Stomach smooth muscle (tissue), 2 donors: Measurements from ENCODE around the gene MINPP1.
"Not testable (repeated sequence)": the region's sequence is repeated elsewhere in the genome, so short reads cannot be mapped to it uniquely, and the experiment has no call there.

Source experiments
- H3K27ac ChIP-seq: one replicate; pipeline ENCODE4 v1.7.0; 2013; ENCODE audit warnings: mild to moderate bottlenecking, low read length, inconsistent platforms
- H3K27me3 ChIP-seq, 2 donors: one replicate each; pipeline ENCODE4 v1.7.0; 2013; ENCODE audit warnings: low read length in 2 of 2; ENCODE audit not compliant: insufficient read depth in 2 of 2, control insufficient read depth in 1 of 2
- H3K36me3 ChIP-seq, 2 donors: one replicate each; pipeline ENCODE4 v1.7.0; 2013; ENCODE audit warnings: low read length in 2 of 2; ENCODE audit not compliant: control insufficient read depth in 2 of 2, insufficient read depth in 2 of 2
- H3K4me1 ChIP-seq: one replicate; pipeline ENCODE4 v1.7.0; 2013; ENCODE audit warnings: low read length; ENCODE audit not compliant: control insufficient read depth, insufficient read depth
- H3K4me3 ChIP-seq, 2 donors: one replicate each; pipeline ENCODE4 v1.7.0; 2013; ENCODE audit warnings: low read length in 2 of 2
- H3K9ac ChIP-seq, 2 donors: one replicate each; pipeline ENCODE4 v1.7.0; 2013; ENCODE audit warnings: low read length in 2 of 2, mild to moderate bottlenecking in 1 of 2
- H3K9me3 ChIP-seq, 2 donors: one replicate each; pipeline ENCODE4 v1.7.0; 2013; ENCODE audit warnings: low read length in 2 of 2; ENCODE audit not compliant: control insufficient read depth in 2 of 2
- donor health status: healthy.
- donor health status: Pancreatic carcinoma.

The MINPP1 gene

GRCh38 chr10:87575851-87576250, 71.2 kb downstream of the MINPP1 start:
- Histone ChIP-seq H3K27ac (no peak overlapping the region), H3K9me3 (peaks cover 0 to 2% of the 10 kb centered on the region in 2 donors)

DNA sequence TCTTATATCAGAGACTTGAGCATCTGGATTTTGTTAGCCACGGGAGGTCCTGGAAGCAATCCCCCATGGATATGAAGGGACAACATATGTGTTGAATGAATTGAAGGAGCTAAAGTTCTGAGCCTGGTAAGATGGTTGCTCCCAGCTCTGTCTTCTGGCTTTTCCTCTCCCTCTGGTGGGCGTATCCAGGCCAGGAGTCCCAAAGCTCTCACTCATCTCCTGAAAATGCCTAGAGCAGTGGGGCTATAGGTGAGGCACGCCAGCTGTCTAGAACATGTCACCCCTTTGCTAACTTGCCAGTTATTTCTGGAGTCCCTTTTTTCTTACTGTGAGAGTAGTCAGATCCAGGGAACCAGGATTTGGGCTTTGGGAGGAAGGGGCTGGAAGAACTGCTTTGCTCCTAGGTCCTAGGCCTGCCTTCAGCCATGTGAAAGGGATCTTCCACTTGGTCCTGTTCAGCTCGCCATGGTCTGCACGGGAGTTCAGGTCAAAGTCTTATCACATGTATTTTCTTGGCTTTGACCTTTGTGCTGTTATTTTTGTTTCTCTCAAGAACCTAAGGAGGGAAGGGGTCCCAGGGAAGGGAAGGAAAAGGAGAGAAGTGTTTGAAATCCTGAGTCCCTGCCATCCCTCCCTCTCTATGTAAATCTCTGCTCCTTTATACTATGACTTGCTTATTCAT, 73.6 kb downstream of the MINPP1 start:
- no peak overlapping the region for H3K27ac ChIP-seq

More at GRCh38 chr10:87575851-87576250, 71.2 kb downstream of the MINPP1 start:
- Histone ChIP-seq H3K36me3 (no peaks in the 10 kb centered on the region), H3K4me3 (no peak overlapping the region), H3K9ac (no peak overlapping the region), H3K27me3 (no peaks in the 10 kb centered on the region), H3K4me1 (no peaks in the 10 kb centered on the region)

GRCh38 chr10:87578842-87579401, 74.2 kb downstream of the MINPP1 start:
- no peak overlapping the region for H3K27ac ChIP-seq
- H3K27me3 ChIP-seq = no peaks in the 10 kb centered on the region
- no peak overlapping the region for H3K9ac ChIP-seq
- no peaks in the 10 kb centered on the region for H3K9me3 ChIP-seq
- no peaks in the 10 kb centered on the region for H3K4me1 ChIP-seq
- no peak overlapping the region for H3K4me3 ChIP-seq
- H3K36me3 ChIP-seq = no peaks in the 10 kb centered on the region

More for the DNA sequence above, 73.6 kb downstream of the MINPP1 start:
- H3K4me1 ChIP-seq = no peaks in the 10 kb centered on the region
- no peak overlapping the region for H3K9ac ChIP-seq
- no peak overlapping the region for H3K4me3 ChIP-seq
- H3K9me3 ChIP-seq = peaks cover 0 to 2% of the 10 kb centered on the region in 2 donors
- H3K27me3 ChIP-seq = no peaks in the 10 kb centered on the region
- no peaks in the 10 kb centered on the region for H3K36me3 ChIP-seq

DNA sequence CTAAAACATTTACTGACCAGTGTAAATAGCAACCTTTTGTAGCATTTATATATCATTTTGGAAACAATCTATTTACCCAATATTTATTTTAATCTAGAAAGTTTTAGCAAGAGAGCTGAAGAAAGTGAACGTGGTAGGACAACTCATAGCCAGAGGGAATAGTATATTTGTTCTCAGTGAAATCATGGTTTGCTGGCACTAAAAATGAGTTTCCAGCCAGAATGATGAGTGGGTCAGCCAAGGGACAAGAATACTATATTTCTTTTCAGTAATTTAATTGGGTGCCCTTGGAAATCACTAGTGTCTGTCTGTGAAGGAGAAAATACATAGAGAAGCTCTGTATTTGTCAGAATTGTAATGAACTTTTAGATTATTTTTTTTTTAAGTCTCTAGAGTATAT, 74.9 kb downstream of the MINPP1 start:
- no peaks in the 10 kb centered on the region for H3K27me3 ChIP-seq
- H3K27ac ChIP-seq = no peak overlapping the region
- H3K9ac ChIP-seq = no peak overlapping the region
- no peak overlapping the region for H3K4me3 ChIP-seq
- H3K9me3 ChIP-seq = no peaks in the 10 kb centered on the region
- H3K36me3 ChIP-seq = no peaks in the 10 kb centered on the region
- H3K4me1 ChIP-seq = no peaks in the 10 kb centered on the region

GRCh38 chr10:87580016-87580415, 75.3 kb downstream of the MINPP1 start:
- no peak overlapping the region for H3K4me3 ChIP-seq
- no peaks in the 10 kb centered on the region for H3K4me1 ChIP-seq

GRCh38 chr10:87585565-87586514, 81.1 kb downstream of the MINPP1 start:
- no peaks in the 10 kb centered on the region for H3K9me3 ChIP-seq
- no peak overlapping the region for H3K4me3 ChIP-seq
- H3K27me3 ChIP-seq = no peaks in the 10 kb centered on the region
- no peak overlapping the region for H3K9ac ChIP-seq
- H3K36me3 ChIP-seq = no peaks in the 10 kb centered on the region
- no peaks in the 10 kb centered on the region for H3K4me1 ChIP-seq
- H3K27ac ChIP-seq = no peak overlapping the region

More at GRCh38 chr10:87580016-87580415, 75.3 kb downstream of the MINPP1 start:
- Histone ChIP-seq H3K36me3 (no peaks in the 10 kb centered on the region), H3K27me3 (no peaks in the 10 kb centered on the region), H3K9me3 (no peaks in the 10 kb centered on the region), H3K9ac (no peak overlapping the region), H3K27ac (no peak overlapping the region)

DNA sequence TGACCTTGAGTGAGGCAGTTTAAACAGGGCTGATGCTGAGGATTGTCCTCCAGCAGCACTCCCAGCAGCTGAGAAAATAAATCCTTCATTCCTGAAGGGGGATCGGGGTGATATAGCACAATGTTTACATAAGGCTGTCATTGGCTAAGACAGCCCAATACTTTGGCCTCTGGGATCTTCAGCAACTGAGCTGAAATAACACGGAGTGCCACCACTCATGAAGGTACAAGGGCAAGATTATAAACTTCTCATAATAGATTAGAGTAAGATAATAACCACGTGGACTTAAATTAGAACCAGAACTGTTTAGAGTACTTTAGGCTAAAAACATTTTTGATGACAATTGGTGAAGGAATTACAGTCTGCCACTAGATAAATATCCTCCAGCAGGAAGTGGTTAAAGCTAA, 85.0 kb downstream of the MINPP1 start:
- no peaks in the 10 kb centered on the region for H3K27me3 ChIP-seq
- H3K4me1 ChIP-seq = no peaks in the 10 kb centered on the region
- H3K4me3 ChIP-seq = no peak overlapping the region
- H3K9me3 ChIP-seq = no peaks in the 10 kb centered on the region
- no peak overlapping the region for H3K27ac ChIP-seq
- no peaks in the 10 kb centered on the region for H3K36me3 ChIP-seq
- no peak overlapping the region for H3K9ac ChIP-seq

- Histone ChIP-seq H3K9me3 (no peaks in the 10 kb centered on the region), H3K36me3 (no peaks in the 10 kb centered on the region), H3K27ac (no peak overlapping the region), H3K27me3 (no peaks in the 10 kb centered on the region), H3K4me1 (no peaks in the 10 kb centered on the region), H3K4me3 (no peak overlapping the region), H3K9ac (no peak overlapping the region)
These were observed 86.3 kb downstream of the MINPP1 start for GRCh38 chr10:87590705-87591588.

DNA sequence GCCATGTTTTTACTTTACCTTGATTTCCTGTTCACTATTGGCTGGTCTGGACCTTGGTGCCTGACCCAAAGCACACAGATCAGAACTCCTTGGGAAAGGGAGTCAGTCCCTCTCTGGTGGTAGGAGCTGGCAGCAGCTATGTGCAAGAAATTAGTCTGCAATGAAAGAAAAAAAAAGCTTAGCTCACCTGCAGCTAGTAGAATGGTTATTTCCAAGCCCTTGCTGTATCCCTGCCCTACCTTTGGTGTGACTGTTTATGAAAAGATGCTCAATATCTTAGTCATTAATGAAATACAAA, 86.8 kb downstream of the MINPP1 start:
- no peaks in the 10 kb centered on the region for H3K4me1 ChIP-seq

DNA sequence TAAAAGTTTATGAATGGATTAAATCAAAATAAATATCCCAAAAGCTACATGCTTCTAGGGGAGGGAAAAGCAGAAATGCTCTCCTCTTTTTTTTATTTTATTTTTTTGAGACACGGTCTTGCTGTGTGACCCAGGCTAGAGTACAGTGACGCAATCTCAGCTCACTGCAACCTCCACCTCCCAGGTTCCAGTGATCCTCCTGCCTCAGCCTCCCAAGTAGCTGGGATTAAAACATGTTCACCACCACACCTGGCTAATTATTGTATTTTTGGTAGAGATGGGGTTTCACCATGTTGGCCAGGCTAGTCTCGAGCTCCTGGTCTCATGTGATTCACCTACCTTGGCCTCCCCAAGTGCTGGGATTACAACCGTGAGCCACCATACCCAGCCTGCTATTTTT, 88.2 kb downstream of the MINPP1 start:
- H3K9ac ChIP-seq, H3K36me3 ChIP-seq, H3K27me3 ChIP-seq, H3K4me1 ChIP-seq, H3K27ac ChIP-seq, H3K4me3 ChIP-seq, H3K9me3 ChIP-seq: not testable (repeated sequence)

More for the DNA sequence above, 86.8 kb downstream of the MINPP1 start:
- Histone ChIP-seq H3K27me3 (no peaks in the 10 kb centered on the region), H3K36me3 (no peaks in the 10 kb centered on the region), H3K4me3 (no peak overlapping the region), H3K9ac (no peak overlapping the region), H3K9me3 (no peaks in the 10 kb centered on the region), H3K27ac (no peak overlapping the region)
